ENCODE measurements around the gene MT1B.

MT1B gene

GRCh38 chr16:56610609-56611111 is 41.0 kb upstream of the MT1B start:
- DNase-seq (ENCODE audit: extremely low read depth, low read depth) = no peak
- no peak for TF ChIP-seq CTCF (IDR thresholded peaks at IDR 0.05; ENCODE audit: low read depth, low read length, missing control alignments)
- peak overlapping the region; percentile 94 for H3K4me3 ChIP-seq (replicated peaks; ENCODE audit: low read depth, low read length)

- TF ChIP-seq CTCF (IDR thresholded peaks at IDR 0.05; ENCODE audit: low read depth, low read length, missing control alignments) = no peak
- no peak overlapping the region for H3K4me3 ChIP-seq (replicated peaks; ENCODE audit: low read depth, low read length)
- DNase-seq (ENCODE audit: extremely low read depth, low read depth) = no peak
Observed at GRCh38 chr16:56611281-56611833, 40.3 kb upstream of the MT1B start.

- DNase-seq (ENCODE audit: extremely low read depth, low read depth) = no peak
- no peak overlapping the region for H3K4me3 ChIP-seq (replicated peaks; ENCODE audit: low read depth, low read length)
- TF ChIP-seq CTCF (IDR thresholded peaks at IDR 0.05; ENCODE audit: low read depth, low read length, missing control alignments) = no peak
Observed at GRCh38 chr16:56613706-56614105, 38.0 kb upstream of the MT1B start.

- DNase-seq (ENCODE audit: extremely low read depth, low read depth) = no peak
- H3K4me3 ChIP-seq (replicated peaks; ENCODE audit: low read depth, low read length) = no peak overlapping the region
- TF ChIP-seq CTCF (IDR thresholded peaks at IDR 0.05; ENCODE audit: low read depth, low read length, missing control alignments) = no peak
Observed at GRCh38 chr16:56614549-56614991, 37.1 kb upstream of the MT1B start.

GRCh38 chr16:56615353-56615752 is 36.3 kb upstream of the MT1B start:
- H3K4me3 ChIP-seq (replicated peaks; ENCODE audit: low read depth, low read length) = no peak overlapping the region
- no peak for TF ChIP-seq CTCF (IDR thresholded peaks at IDR 0.05; ENCODE audit: low read depth, low read length, missing control alignments)
- no peak for DNase-seq (ENCODE audit: extremely low read depth, low read depth)

GRCh38 chr16:56616608-56617211 is 35.0 kb upstream of the MT1B start:
- H3K4me3 ChIP-seq (replicated peaks; ENCODE audit: low read depth, low read length) = peak overlapping the region; percentile 45
- no peak for TF ChIP-seq CTCF (IDR thresholded peaks at IDR 0.05; ENCODE audit: low read depth, low read length, missing control alignments)

More at GRCh38 chr16:56616608-56617211, 35.0 kb upstream of the MT1B start:
- DNase-seq (ENCODE audit: extremely low read depth, low read depth) = no peak

All from HFF-Myc (cell line).